ENCODE measurements around the gene CYTL1.
"Not testable (repeated sequence)": the region's sequence is repeated elsewhere in the genome, so short reads cannot be mapped to it uniquely, and the experiment has no call there.

The CYTL1 gene

GRCh38 chr4:5019274-5019673 lies at the start of gene CYTL1:
Gene CYTL1, minus strand, starts transcription at chr4:5019458. Its CDS starts 13 bp downstream, at chr4:5019445.
- DNase-seq = peak; percentile 21

DNA sequence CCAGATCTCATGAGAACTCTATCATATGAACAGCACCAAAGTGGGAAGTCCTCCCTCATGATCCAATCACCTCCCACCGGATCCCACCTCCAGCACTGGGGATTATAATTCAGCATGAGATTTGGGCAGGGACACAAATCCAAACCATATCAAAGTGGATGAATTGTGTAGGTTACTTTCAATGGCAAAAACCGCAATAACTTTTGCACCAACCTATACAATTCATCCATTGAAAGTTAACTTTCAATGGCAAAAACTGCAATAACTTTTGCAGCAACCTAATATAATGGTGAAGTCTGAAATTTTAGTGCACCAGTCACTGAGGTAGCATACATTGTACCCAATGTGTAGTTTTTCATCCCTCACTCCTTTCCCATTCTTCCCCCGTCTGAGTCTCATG lies 48.6 kb upstream of the CYTL1 start:
- DNase-seq = no peak

DNA sequence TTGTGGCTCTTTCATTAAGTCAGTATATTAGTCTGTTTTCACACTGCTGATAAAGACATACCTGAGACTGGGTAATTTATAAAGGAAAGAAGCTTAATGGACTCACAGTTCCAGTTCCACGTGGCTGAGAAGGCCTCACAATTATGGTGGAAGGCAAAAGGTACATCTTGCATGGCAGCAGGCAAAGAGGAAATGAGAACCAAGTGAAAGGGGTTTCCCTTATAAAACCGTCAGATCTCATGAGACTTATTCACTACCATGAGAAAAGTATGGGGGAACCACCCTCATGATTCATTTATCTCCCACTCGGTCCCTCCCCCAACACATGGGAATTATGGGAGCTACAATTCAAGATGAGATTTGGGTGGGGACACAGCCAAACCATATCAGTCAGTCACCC lies 47.7 kb upstream of the CYTL1 start:
- DNase-seq = not testable (repeated sequence)

DNA sequence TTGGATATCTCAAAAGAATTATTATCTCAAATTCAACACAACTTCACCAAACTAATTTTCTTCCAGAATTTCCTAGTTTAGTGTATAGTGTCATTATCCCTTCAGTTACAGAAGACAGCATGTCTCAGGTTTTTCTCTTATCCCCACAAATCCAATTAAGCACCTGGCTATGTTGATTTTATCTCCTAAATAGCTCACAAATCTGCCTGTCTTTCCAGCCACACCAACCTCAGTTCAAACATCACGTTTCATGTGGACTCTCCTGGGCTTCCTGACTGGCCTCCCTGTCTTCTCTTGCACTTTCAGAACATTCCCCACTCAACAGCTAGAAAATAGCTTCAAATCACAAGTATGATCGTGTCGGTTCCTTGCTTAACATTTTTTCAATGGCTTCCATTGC lies 46.8 kb upstream of the CYTL1 start:
- no peak for DNase-seq

DNA sequence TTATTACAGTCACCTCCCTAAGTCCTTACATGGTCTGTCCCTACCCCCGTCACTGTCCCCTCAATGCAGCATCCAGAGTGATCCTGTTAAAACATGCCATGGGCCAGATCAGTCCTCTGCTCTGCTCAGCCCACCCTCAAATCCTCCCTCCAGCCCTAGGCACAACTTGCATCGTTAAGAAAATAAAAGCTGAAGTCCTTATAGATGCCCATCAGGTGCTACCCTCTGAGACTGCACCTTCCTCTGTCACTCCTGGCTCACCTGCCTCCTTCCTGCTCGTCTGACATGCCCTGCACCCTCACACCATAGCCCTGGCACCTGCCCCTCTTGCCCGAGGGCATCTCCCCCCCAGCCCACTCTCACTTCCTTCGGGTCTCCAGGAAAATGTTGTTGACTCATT lies 36.2 kb upstream of the CYTL1 start:
- DNase-seq = no peak

DNA sequence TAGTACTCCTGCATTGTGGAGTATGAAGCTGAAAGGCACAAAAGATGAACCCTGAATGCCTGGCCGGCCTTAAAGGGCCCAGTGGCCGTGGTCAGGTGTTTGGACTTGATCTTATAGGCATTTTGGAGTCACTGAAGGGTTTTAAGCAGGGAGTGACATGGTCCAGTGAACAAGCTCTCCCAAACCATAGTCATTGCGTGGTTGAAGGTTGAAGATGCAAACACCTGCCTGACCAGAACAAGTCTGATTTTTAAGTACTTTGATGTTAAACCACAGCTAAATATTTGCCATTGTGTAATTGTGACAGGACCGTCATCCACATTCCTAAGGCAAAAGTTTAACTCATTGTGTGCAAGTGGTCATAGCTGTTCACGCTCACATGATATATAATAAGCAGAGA lies 35.3 kb upstream of the CYTL1 start:
- no peak for DNase-seq

GRCh38 chr4:5052726-5053425 lies 33.6 kb upstream of the CYTL1 start:
- DNase-seq = no peak

- DNase-seq = no peak
These were observed 33.0 kb upstream of the CYTL1 start for GRCh38 chr4:5052204-5052702.

GRCh38 chr4:5051278-5052203 lies 32.3 kb upstream of the CYTL1 start, which contains the start of gene STK32B:
Gene STK32B, plus strand, starts transcription at chr4:5051480.
- peak; percentile 53 for DNase-seq

GRCh38 chr4:5050520-5051277 lies 31.4 kb upstream of the CYTL1 start:
- DNase-seq = peak; percentile 69

DNA sequence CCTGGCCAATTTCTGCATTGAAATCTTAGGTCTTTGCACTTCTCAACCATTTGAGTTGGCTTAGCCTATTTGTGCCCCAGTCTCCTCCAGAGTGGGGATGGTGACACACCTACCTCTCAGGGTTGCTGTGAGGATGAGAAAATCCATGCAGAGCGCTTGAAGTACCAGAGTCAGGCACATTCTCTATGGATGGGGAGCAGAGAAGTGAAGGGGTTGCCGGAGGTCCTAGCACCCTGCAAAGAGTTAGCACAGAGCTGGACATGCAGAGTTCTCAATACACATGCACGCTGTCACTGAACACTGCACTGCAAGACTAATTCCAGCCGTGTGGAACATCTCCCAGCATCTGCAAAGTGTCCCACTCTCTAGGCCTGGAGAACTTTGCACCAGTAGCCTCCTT lies 29.5 kb upstream of the CYTL1 start:
- DNase-seq = no peak

DNA sequence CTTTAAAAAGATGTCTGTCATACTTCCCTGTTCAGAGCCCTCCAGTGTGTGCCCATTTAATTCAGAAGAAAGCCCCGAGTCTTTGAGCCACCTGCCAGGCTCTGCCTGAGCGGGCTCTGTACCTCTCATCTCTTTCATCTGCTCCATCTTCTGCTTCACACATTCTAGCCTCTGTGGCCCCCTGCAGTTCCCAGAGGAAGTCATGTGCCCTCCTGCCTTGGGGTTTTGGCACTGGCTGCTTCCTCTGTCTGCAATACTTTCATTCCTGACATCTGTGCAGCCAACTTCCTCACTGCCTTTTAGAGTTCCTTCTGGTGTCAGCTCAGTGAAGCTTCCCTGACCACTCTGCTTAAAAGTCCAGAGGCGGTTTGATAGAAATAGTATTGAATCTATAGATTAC lies 25.8 kb upstream of the CYTL1 start:
- no peak for DNase-seq

- no peak for DNase-seq
These were observed 25.1 kb upstream of the CYTL1 start for GRCh38 chr4:5044341-5044740.

DNA sequence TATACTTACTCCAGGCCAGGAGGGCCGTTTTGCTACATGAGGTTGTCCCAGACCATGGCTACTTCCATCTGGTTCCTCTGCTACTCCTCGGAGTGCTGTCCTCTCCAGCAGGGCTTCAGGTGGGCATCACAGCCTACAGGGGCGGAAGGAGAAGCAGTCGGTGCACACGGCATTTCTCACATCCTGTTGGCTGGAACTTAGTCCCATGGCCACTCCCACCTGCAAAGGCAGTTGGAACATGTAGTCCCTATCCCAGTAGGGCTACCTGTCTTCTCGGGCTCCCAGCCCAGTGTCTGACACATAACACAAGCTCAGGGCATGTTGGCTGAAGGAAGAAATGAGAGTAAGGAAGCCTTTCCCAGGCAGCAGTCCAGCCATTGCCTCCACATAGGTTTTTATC lies 24.3 kb upstream of the CYTL1 start:
- no peak for DNase-seq

DNA sequence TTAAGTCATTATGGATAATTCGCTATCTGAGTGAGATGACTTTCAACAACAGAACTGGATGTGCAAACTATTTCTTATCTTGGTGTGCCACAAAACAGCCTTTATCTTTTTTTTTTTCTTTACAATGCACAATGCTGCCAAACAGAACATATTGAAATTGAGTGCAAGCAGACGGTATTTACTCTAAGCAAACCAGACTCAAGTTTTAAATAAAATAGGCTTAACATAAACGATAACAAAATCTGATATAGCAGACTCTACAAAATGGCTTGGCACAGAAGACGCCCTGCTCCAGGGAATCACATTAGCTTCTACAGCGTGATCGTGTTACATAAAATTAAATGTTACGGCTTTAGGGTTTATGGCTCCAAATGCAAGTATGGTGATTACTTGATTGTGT lies 22.4 kb upstream of the CYTL1 start:
- no peak for DNase-seq

GRCh38 chr4:5040856-5041620 lies 21.8 kb upstream of the CYTL1 start:
- DNase-seq = no peak

- DNase-seq = no peak
These were observed 20.5 kb upstream of the CYTL1 start for GRCh38 chr4:5039800-5040199.

DNA sequence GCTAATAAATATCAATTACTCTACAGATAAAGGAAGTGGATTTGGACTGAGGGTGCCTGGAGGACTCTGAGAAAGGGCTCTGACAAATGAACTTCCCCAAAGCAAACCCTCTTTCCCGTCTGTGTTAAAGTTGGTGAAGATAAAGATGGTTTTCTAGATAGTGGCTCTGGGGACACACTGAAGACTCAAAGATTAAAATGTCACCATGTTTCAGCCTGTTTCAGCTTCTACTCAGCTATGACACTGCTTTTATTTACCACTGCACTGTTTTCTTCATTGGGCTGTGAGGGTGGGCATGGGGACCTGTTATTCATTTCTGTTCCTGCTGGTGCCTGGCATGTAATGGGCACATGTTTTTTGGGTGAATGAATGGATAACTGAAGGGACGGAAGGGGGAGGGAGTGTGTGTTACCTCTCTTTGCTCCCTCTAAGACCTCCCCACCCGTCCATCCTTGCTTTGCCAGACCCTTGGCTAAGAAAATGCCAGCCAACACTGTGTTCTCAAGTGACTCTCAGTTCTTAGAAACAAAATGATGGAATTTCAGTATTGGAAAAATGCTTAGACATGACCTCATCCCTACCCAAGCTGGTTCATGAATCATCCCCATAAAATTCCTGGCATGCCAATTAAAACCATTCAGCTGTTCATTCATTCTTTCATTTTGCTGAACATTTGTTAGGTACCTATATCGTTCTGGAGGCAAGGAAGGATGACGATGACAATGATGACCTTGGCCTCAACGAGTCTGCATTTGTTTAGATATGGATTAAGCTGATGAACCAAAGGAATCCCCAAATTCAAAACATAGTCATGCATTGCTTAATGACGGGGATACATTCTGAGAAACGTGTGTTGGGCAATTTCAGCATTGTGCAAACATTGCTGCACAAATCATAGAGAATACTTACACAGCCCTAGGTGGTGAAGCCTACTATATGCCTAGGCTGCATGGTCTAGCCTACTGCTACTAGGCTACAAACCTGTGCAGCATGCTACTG lies 18.6 kb upstream of the CYTL1 start:
- DNase-seq = no peak

DNA sequence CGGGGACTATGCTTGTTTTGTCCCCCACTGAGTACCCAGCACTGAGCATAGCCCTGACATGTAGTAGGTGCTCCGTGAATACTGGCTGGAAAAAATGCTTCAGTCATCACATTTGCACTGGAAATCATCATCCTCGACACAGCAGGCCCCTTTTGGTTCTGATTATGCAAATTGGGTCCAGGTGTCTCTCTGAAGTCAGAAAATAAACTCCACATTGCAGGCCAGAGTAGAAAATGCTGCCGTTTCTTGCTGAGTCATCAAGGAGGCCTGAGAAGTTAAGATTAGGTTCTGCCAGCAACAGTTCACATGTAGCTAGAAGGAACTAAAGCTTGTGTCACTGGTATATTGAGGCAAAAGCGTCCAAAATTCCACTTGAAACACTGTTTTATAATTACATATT lies 17.0 kb upstream of the CYTL1 start:
- DNase-seq = no peak

- no peak for DNase-seq
These were observed 14.9 kb upstream of the CYTL1 start for GRCh38 chr4:5034206-5034605.

DNA sequence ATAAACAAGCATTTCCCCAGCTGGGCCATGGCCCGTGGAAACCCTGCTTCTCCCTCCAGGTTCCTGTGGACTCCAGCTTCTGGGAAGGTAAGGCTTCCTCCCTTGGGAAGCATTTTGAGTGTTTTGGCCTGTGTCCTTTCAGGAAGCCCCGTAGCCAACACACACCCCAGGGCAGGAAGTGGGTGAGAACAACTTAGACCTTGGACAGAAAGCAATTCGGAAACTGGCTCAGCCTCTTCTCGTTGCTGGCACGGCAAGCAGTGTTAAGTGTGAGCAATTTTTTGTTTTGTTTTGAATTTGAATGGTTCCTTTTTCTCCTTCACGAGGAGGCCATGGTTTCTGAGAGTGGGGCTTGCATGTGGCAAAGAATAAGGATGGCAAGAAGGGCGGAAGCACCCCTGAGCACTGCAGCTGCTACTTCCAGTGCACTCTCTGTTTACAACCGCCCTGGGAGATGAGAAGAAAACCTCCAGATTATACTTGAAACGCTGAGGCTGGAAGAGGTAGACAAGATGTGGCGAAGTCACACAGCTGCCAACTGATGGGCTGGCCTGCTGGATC lies 14.1 kb upstream of the CYTL1 start:
- no peak for DNase-seq

All from NCI-H69 (cell line).